ENCODE data around the gene IL20RA. TPM values are rescaled to one million over a fixed set of nuclear protein-coding genes. Genes with fewer than 3 reads are reported as not detected.

Gene IL20RA
- total and polyA plus RNA-seq, 2 of the 8 experiments (the other 6 are each of a cell fraction or from before 2014, with no cell fraction given) = 1.3 to 1.7 TPM

DNA sequence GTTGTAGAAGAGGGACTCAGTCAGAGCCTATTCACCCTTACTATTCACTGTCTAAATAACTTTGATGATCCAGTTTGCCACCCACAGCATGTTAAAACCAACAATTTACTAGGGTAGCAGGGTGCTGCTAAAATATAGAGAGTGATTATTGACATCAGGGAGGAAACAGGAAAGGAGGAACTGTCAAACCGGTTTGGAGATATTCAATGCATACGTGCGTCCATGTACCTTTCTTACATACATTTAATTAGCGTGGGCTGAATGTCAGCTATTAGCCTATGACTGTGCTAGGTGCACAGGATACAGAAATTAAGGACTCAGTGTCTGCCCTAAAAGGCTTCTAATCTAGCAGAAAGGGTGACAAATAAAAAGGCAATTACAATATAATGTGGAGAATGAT is 57.2 kb downstream of the IL20RA start:
- FAIRE-seq = no peak
- Histone ChIP-seq H2AFZ (ENCODE audit: low read length) (no peak overlapping the region), H3K9me3 (ENCODE audit: insufficient read depth in 2 of 2, low read depth in 1 of 2, low read length in 1 of 2) (no peaks in the 10 kb centered on the region), H2BK20ac (ENCODE audit: low read length) (no peak overlapping the region), H3K4ac (replicated peaks; ENCODE audit: insufficient read length, low read depth, low read length) (no peak overlapping the region), H3K18ac (ENCODE audit: extremely low read depth, low read length) (no peak overlapping the region), H3K36me3 (ENCODE audit: control insufficient read depth in 2 of 4, insufficient read depth in 4 of 4, low read length in 3 of 4) (no peaks in the 10 kb centered on the region), H3K27me3 (replicated peaks in 1 of 4; ENCODE audit: control insufficient read depth in 3 of 4, extremely low read depth in 1 of 4, insufficient read depth in 3 of 4, low read length in 3 of 4) (no peaks in the 10 kb centered on the region; a peak in 1 of 7 replicates), H4K20me1 (replicated peaks in 1 of 2; ENCODE audit: control insufficient read depth in 1 of 2, insufficient read depth in 2 of 2, low read length in 2 of 2) (no peaks in the 10 kb centered on the region), H3K4me1 (replicated peaks in 1 of 4; ENCODE audit: control insufficient read depth in 3 of 4, insufficient read depth in 4 of 4, low read length in 3 of 4) (peaks cover 0 to 6% (median 2%) of the 10 kb centered on the region in 4 experiments; a peak in 5 of 7 replicates), H3K9ac (replicated peaks in 1 of 4; ENCODE audit: extremely low read depth in 1 of 4, low read depth in 3 of 4, low read length in 3 of 4) (no peak overlapping the region), H3K23ac (ENCODE audit: insufficient read length) (no peak overlapping the region), H2BK120ac (replicated peaks; ENCODE audit: low read depth, low read length) (no peak overlapping the region), H3K56ac (replicated peaks; ENCODE audit: insufficient read length, low read depth, low read length) (no peak overlapping the region), H4K91ac (replicated peaks; ENCODE audit: insufficient read length, low read length) (no peak overlapping the region), H3K23me2 (ENCODE audit: low read depth, low read length) (peaks cover 5% of the 10 kb centered on the region; the same call in 1 of the 2 replicates), H3K4me2 (ENCODE audit: insufficient read depth in 1 of 2, low read depth in 2 of 2, low read length in 2 of 2) (no peak overlapping the region), H2AK5ac (ENCODE audit: low read depth, low read length) (no peak overlapping the region), H4K5ac (ENCODE audit: insufficient read length, low read depth, low read length) (no peak overlapping the region), H3K14ac (ENCODE audit: insufficient read length) (no peak overlapping the region), H2BK12ac (ENCODE audit: low read depth, low read length) (no peak overlapping the region), H3K79me1 (ENCODE audit: low read depth, low read length) (no peaks in the 10 kb centered on the region), H3K79me2 (ENCODE audit: control insufficient read depth in 1 of 2, insufficient read depth in 2 of 2, low read length in 2 of 2) (no peaks in the 10 kb centered on the region), H2BK5ac (ENCODE audit: low read depth, low read length) (no peak overlapping the region), H3K4me3 (ENCODE audit: extremely low read depth in 1 of 4, insufficient read depth in 2 of 4, low read depth in 3 of 4, low read length in 4 of 4) (no peak overlapping the region), H4K8ac (ENCODE audit: extremely low read depth, insufficient read depth, low read length) (no peak overlapping the region), H3K27ac (ENCODE audit: low read depth, low read length) (no peak overlapping the region), H2BK15ac (ENCODE audit: low read length) (no peak overlapping the region)
- DNase-seq (ENCODE audit: low read depth in 1 of 2, low spot score in 2 of 2) = no peak
- no peak for TF ChIP-seq ATF2 (IDR thresholded peaks at IDR 0.05; ENCODE audit: low read length)
- TF ChIP-seq CBX8 (IDR thresholded peaks at IDR 0.05; ENCODE audit: borderline replicate concordance, low read depth, low read length) = no peak
- TF ChIP-seq EGR1 (IDR thresholded peaks at IDR 0.05; ENCODE audit: borderline replicate concordance, low read depth, low read length) = no peak
- TF ChIP-seq RBBP5 (IDR thresholded peaks at IDR 0.05; ENCODE audit: borderline replicate concordance, low read depth, low read length) = no peak
- TF ChIP-seq CEBPB (IDR thresholded peaks at IDR 0.05; ENCODE audit: low read depth, low read length) = no peak
- no peak for TF ChIP-seq SIN3A (conservative IDR thresholded peaks at IDR 0.05 in 1 of 2, IDR thresholded peaks at IDR 0.05 in 1 of 2; ENCODE audit: low read depth in 1 of 2, low read length in 2 of 2)
- no peak for TF ChIP-seq SIX5 (IDR thresholded peaks at IDR 0.05; ENCODE audit: low read depth, low read length)
- TF ChIP-seq JUND (IDR thresholded peaks at IDR 0.05; ENCODE audit: low read length) = no peak
- TF ChIP-seq RAD21 (IDR thresholded peaks at IDR 0.05 in 1 of 2, conservative IDR thresholded peaks at IDR 0.05 in 1 of 2; ENCODE audit: low read depth in 2 of 2, low read length in 2 of 2) = no peak
- ChIA-PET CTCF (ENCODE audit: partially characterized antibody) (interaction anchor here (0.8 to 3.0 kb wide), 5 partner anchors 17 to 89 kb away, joined by 3 to 9 read pairs (median 3); partner anchors contain the start of gene IL20RA), POLR2A (ENCODE audit: partially characterized antibody) (no interaction called here)
- 81% methylated on average over 4 of the region's 4 CpGs; no CpG with 5 or more reads in 1 of the 2 experiments for WGBS, 2 experiments (ENCODE audit: extremely low coverage in 1 of 2, insufficient coverage in 1 of 2, insufficient read length in 1 of 2, insufficient replicate concordance in 2 of 2, low coverage in 1 of 2, low lambda C conversion rate in 2 of 2, missing lambda C conversion rate in 1 of 2)
